22Rv1 (cell line): ENCODE measurements around the gene ALPP.

Experiments used
- CTCF ChIP-seq: fragments of 450-650 bp; IDR thresholded peaks from 2 replicates; pipeline ENCODE4 v1.5.1; 2017; ENCODE audit warnings: mild to moderate bottlenecking
- ZFX ChIP-seq: fragments of 450-650 bp; IDR thresholded peaks from 2 replicates; pipeline ENCODE4 v1.6.1; 2017; ENCODE audit warnings: antibody characterized with exemption, borderline replicate concordance

GRCh38 chr2:232419245-232420072, 40.9 kb downstream of the ALPP start:
- TF ChIP-seq CTCF (no peak), ZFX (no peak)
